Mesenchymal stem cell (in vitro differentiated cells and primary cell): Measurements from ENCODE around the gene ECHS1.

Experiments used
- DNase-seq: peaks from one replicate; pipeline ENCODE4 v3.0.0-alpha.2; 2013
- H2AFZ ChIP-seq: one replicate; pipeline ENCODE4 v1.6.1; 2013; ENCODE audit warnings: low read depth, mild to moderate bottlenecking, control low read depth, inconsistent platforms, low read length, moderate library complexity
- H2AK5ac ChIP-seq: 2 replicates; pipeline ENCODE4 v1.6.1; 2013; ENCODE audit warnings: low read length, moderate library complexity, mild to moderate bottlenecking, inconsistent platforms; ENCODE audit not compliant: severe bottlenecking
- H2BK120ac ChIP-seq: one replicate; pipeline ENCODE4 v1.6.1; 2013; ENCODE audit warnings: low read depth, mild to moderate bottlenecking, inconsistent platforms, low read length, moderate library complexity
- H2BK12ac ChIP-seq, 2 experiments: one replicate each; pipeline ENCODE4 v1.6.1; 2013; ENCODE audit warnings: inconsistent platforms in 2 of 2, low read length in 2 of 2, mild to moderate bottlenecking in 2 of 2, moderate library complexity in 2 of 2, control low read depth in 1 of 2
- H2BK15ac ChIP-seq: one replicate; pipeline ENCODE4 v1.6.1; 2013; ENCODE audit warnings: mild to moderate bottlenecking, low read depth, inconsistent platforms; ENCODE audit not compliant: poor library complexity, severe bottlenecking
- H2BK5ac ChIP-seq: 2 replicates; pipeline ENCODE4 v1.6.1; 2013; ENCODE audit warnings: low read depth, mild to moderate bottlenecking, low read length, control low read depth, inconsistent platforms; ENCODE audit not compliant: poor library complexity, severe bottlenecking
- H3K14ac ChIP-seq, 2 experiments: one replicate each; pipeline ENCODE4 v1.6.1; 2013; ENCODE audit warnings: inconsistent platforms in 2 of 2, low read length in 2 of 2, control low read depth in 1 of 2, mild to moderate bottlenecking in 1 of 2, moderate library complexity in 1 of 2
- H3K18ac ChIP-seq, 2 experiments: one replicate each; pipeline ENCODE4 v1.6.1; 2013; ENCODE audit warnings: inconsistent platforms in 2 of 2, low read length in 2 of 2, control low read depth in 1 of 2, low read depth in 1 of 2, mild to moderate bottlenecking in 1 of 2
- H3K23ac ChIP-seq, 2 experiments: one replicate each; pipeline ENCODE4 v1.6.1; 2013; ENCODE audit warnings: inconsistent platforms in 2 of 2, low read length in 2 of 2, mild to moderate bottlenecking in 2 of 2, moderate library complexity in 2 of 2, control low read depth in 1 of 2
- H3K27ac ChIP-seq: 2 replicates; pipeline ENCODE4 v1.5.1; 2013; ENCODE audit warnings: mild to moderate bottlenecking, moderate library complexity, low read length, control low read depth, inconsistent platforms; ENCODE audit not compliant: poor library complexity, severe bottlenecking
- H3K27me3 ChIP-seq, 2 experiments: 2 replicates each; pipeline versions ENCODE4 v1.6.1 to v1.7.0; 2013; ENCODE audit warnings: low read length in 2 of 2, mild to moderate bottlenecking in 2 of 2, moderate library complexity in 2 of 2, control low read depth in 1 of 2, inconsistent platforms in 1 of 2; ENCODE audit not compliant: control insufficient read depth in 1 of 2, insufficient read depth in 1 of 2
- H3K36me3 ChIP-seq, 2 experiments: 2 replicates each; pipeline versions ENCODE4 v1.6.1 to v1.7.0; 2013; ENCODE audit warnings: low read length in 2 of 2, control low read depth in 1 of 2, inconsistent platforms in 1 of 2, low read depth in 1 of 2, mild to moderate bottlenecking in 1 of 2; ENCODE audit not compliant: insufficient read depth in 2 of 2, control insufficient read depth in 1 of 2
- H3K4ac ChIP-seq, 2 experiments: one replicate each; pipeline ENCODE4 v1.6.1; 2013; ENCODE audit warnings: inconsistent platforms in 2 of 2, low read length in 2 of 2, mild to moderate bottlenecking in 2 of 2, moderate library complexity in 2 of 2, control low read depth in 1 of 2, low read depth in 1 of 2
- H3K4me1 ChIP-seq: 2 replicates; pipeline ENCODE4 v1.6.1; 2013; ENCODE audit warnings: low read depth, low read length, control low read depth; ENCODE audit not compliant: control insufficient read depth, insufficient read depth
- H3K4me2 ChIP-seq: 2 replicates; pipeline ENCODE4 v1.6.1; 2013; ENCODE audit warnings: low read length, mild to moderate bottlenecking, inconsistent platforms; ENCODE audit not compliant: poor library complexity, severe bottlenecking
- H3K4me3 ChIP-seq, 2 experiments: 2 replicates each; pipeline versions ENCODE4 v1.5.1 to v1.7.0; 2013; ENCODE audit warnings: low read length in 2 of 2, mild to moderate bottlenecking in 2 of 2, control low read depth in 1 of 2, low read depth in 1 of 2; ENCODE audit not compliant: insufficient read depth in 1 of 2
- H3K79me1 ChIP-seq: replicated peaks from 2 replicates; pipeline ENCODE4 v1.6.1; 2013; ENCODE audit warnings: mild to moderate bottlenecking, control low read depth, low read length, inconsistent platforms; ENCODE audit not compliant: poor library complexity, severe bottlenecking
- H3K9ac ChIP-seq: 2 replicates; pipeline ENCODE4 v1.7.0; 2013; ENCODE audit warnings: mild to moderate bottlenecking, low read length, moderate library complexity
- H3K9me3 ChIP-seq: 2 replicates; pipeline ENCODE4 v1.7.0; 2013; ENCODE audit warnings: mild to moderate bottlenecking, low read length; ENCODE audit not compliant: control insufficient read depth
- H4K8ac ChIP-seq: one replicate; pipeline ENCODE4 v1.6.1; 2013; ENCODE audit warnings: inconsistent platforms, mild to moderate bottlenecking, low read length, moderate library complexity
- H4K91ac ChIP-seq: one replicate; pipeline ENCODE4 v1.6.1; 2013; ENCODE audit warnings: mild to moderate bottlenecking, low read length, inconsistent platforms
- WGBS: methylation state at CpG from one replicate; pipeline ENCODE4 v1.1.7; 2013; ENCODE audit warnings: mixed read lengths; 5-methylcytosine and 5-hydroxymethylcytosine counted together

Gene ECHS1

DNA sequence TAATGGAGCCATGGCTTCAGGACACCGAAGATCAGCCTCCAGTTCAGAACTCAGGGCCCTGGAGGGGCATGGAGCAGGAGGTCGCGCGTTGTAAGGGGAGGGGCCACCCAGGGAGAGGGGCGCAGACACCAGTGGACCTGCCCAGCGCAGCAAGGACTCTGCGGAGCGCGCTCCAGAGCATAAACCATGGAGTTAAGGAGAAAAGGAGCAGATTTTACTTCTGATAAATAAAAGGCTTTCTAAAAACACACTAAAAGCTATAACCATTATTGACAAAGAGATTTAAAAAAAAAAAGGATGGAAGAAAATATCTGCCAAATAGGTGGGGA is 47.0 kb downstream of the ECHS1 start:
- Histone ChIP-seq H3K4ac (peak overlapping the region in 1 of 2 experiments; percentile 81), H2BK12ac (peak overlapping the region in 1 of 2 experiments; percentile 55), H4K91ac (peak overlapping the region; percentile 75), H3K9me3 (no peaks in the 10 kb centered on the region), H3K36me3 (peaks cover 0 to 4% of the 10 kb centered on the region in 2 experiments), H4K8ac (peak overlapping the region; percentile 95), H2AFZ (peak overlapping the region; percentile 76), H2AK5ac (peak overlapping the region; percentile 84), H2BK120ac (peak overlapping the region; percentile 61), H3K23ac (no peak overlapping the region), H2BK5ac (peak overlapping the region; percentile 71), H3K4me2 (peak overlapping the region; percentile 79), H3K27me3 (peaks cover 0 to 60% of the 10 kb centered on the region in 2 experiments), H3K9ac (no peak overlapping the region), H3K4me3 (peak overlapping the region; percentile 47 to 76), H3K14ac (peak overlapping the region in 1 of 2 experiments; percentile 61), H3K79me1 (no peaks in the 10 kb centered on the region), H3K27ac (no peak overlapping the region), H3K4me1 (peaks cover 47% of the 10 kb centered on the region), H3K18ac (peak overlapping the region in 1 of 2 experiments; percentile 77), H2BK15ac (peak overlapping the region; percentile 90)
- WGBS, result 15% methylated on average over 4 of the region's 9 CpGs
- DNase-seq, result no peak

DNA sequence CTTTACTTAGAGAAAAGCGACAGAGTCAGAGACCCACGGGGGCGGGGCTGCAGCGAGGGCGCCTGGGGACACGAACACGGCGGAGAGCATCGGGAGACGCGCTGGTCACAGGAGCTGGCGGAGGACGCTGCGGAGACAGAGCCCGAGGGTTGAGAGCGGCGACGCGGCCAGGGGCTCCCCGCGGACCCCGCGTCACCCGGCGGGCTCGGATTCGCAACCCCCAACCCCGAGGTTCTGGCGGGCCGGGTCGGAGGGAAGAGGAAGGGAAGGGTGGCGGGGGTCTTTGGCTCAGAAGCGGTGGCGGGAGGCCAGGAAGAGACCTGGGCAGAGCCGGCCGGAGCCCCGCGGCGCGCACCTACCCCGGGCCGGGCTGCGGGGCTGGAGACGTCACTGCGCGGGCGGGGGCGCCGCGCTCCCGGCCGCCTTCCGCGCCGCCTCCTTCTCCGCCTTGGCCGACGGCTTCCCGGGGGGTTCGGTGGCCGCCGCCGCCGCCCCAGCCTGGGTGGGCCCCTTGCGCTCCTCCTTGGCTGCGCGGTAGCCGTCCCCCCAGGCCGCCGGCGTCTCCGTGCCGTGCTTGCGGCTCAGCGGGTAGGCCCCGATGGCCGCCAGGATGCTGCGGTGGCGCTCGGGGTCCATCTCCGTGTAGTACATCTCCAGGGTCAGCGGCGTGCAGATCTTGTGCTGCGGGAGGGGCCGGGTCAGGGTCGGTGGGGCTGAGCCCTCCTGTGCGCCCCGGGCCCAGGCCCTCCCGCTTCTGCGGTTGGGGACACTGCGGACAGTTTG is 47.5 kb downstream of the ECHS1 start:
- peaks cover 0 to 58% of the 10 kb centered on the region in 2 experiments for H3K27me3 ChIP-seq
- H2BK120ac ChIP-seq, result peak overlapping the region; percentile 61
- peak overlapping the region in 1 of 2 experiments; percentile 28 for H3K23ac ChIP-seq
- peak overlapping the region; percentile 57 to 61 for H3K14ac ChIP-seq
- H2AK5ac ChIP-seq, result peak overlapping the region; percentile 67
- H3K4me3 ChIP-seq, result peak overlapping the region; percentile 47 to 76
- peaks cover 47% of the 10 kb centered on the region for H3K4me1 ChIP-seq
- peak overlapping the region; percentile 49 to 81 for H3K4ac ChIP-seq
- no peak overlapping the region for H3K9ac ChIP-seq
- H3K4me2 ChIP-seq, result peak overlapping the region; percentile 79
- H2BK15ac ChIP-seq, result peak overlapping the region; percentile 90
- no peaks in the 10 kb centered on the region for H3K79me1 ChIP-seq
- peak overlapping the region; percentile 95 for H4K8ac ChIP-seq
- 3% methylated on average over 69 of the region's 91 CpGs for WGBS
- peak overlapping the region; percentile 71 for H2BK5ac ChIP-seq
- DNase-seq, result peak; percentile 34
- H3K18ac ChIP-seq, result peak overlapping the region; percentile 62 to 77
- H3K9me3 ChIP-seq, result no peaks in the 10 kb centered on the region
- no peak overlapping the region for H3K27ac ChIP-seq
- peak overlapping the region; percentile 76 for H2AFZ ChIP-seq
- H2BK12ac ChIP-seq, result peak overlapping the region in 1 of 2 experiments; percentile 67
- H3K36me3 ChIP-seq, result peaks cover 0 to 4% of the 10 kb centered on the region in 2 experiments
- H4K91ac ChIP-seq, result peak overlapping the region; percentile 75

DNA sequence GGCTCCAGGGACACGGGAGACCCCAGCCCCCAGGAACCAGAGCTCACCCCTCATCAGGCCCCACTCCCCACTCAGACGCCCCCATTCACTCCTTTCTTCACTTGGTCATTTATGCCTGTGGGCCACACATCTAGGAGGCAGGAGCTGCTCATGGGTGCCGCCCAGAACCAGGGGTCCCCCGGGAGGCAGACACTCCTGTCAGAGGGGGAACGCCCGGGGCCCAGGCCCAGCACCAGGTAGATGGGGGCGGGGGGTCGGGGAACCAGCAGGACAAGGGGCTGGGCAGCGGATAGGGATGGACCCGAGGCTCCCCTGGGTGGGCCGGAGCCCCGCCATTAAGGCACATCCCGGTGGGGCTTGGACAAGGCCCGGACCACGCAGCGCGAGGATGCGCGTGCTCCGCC is 48.3 kb downstream of the ECHS1 start:
- Histone ChIP-seq H3K79me1 (no peaks in the 10 kb centered on the region), H3K27me3 (peaks cover 0 to 64% of the 10 kb centered on the region in 2 experiments), H3K23ac (no peak overlapping the region), H2BK5ac (no peak overlapping the region), H3K4me2 (peak overlapping the region; percentile 79), H2BK12ac (no peak overlapping the region), H3K9me3 (no peaks in the 10 kb centered on the region), H3K4me3 (peak overlapping the region in 1 of 2 experiments; percentile 76), H2BK15ac (peak overlapping the region; percentile 69), H3K18ac (peak overlapping the region in 1 of 2 experiments; percentile 62), H2BK120ac (no peak overlapping the region), H3K4me1 (peaks cover 46% of the 10 kb centered on the region), H2AK5ac (peak overlapping the region; percentile 15), H4K91ac (no peak overlapping the region), H3K14ac (no peak overlapping the region), H3K4ac (no peak overlapping the region), H3K27ac (no peak overlapping the region), H2AFZ (no peak overlapping the region), H4K8ac (peak overlapping the region; percentile 95), H3K9ac (no peak overlapping the region), H3K36me3 (peaks cover 0 to 4% of the 10 kb centered on the region in 2 experiments)
- no peak for DNase-seq
- WGBS, result 57% methylated on average over 20 of the region's 20 CpGs

DNA sequence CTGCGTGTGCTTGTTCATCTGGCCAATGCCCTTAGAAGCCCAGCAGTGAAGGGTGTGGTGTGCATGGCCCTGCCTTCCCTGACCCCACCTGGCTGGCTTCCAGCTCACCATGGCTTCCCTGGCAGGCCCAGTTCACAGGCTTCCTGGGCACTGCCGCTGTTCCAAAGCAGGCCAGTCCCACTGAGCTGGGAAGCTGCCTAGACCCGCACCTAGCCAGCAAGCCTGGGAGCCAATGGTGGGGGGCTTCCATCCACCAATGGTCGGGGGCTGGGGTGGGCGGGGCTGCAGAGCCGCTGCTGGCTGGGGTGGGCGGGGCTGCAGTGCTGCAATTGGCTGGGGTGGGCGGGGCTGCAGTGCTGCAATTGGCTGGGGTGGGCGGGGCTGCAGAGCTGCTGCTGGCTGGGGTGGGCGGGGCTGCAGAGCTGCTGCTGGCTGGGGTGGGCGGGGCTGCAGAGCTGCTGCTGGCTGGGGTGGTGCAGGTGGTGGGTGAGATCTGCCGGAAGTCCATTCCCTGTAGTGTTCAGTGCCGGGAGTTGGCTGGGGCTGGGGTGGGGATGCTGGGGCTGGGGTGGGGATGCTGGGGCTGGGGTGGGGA is 48.9 kb downstream of the ECHS1 start:
- Histone ChIP-seq H2AFZ (peak overlapping the region; percentile 72), H2BK5ac (no peak overlapping the region), H3K27me3 (peaks cover 0 to 65% of the 10 kb centered on the region in 2 experiments), H3K14ac (no peak overlapping the region), H3K18ac (no peak overlapping the region), H3K36me3 (peaks cover 0 to 4% of the 10 kb centered on the region in 2 experiments), H3K4ac (no peak overlapping the region), H3K9me3 (no peaks in the 10 kb centered on the region), H3K27ac (no peak overlapping the region), H3K9ac (no peak overlapping the region), H3K23ac (no peak overlapping the region), H3K4me3 (no peak overlapping the region), H3K4me1 (peaks cover 45% of the 10 kb centered on the region), H2BK15ac (no peak overlapping the region), H2BK12ac (peak overlapping the region in 1 of 2 experiments; percentile 81), H4K91ac (no peak overlapping the region), H3K79me1 (no peaks in the 10 kb centered on the region), H2AK5ac (no peak overlapping the region), H2BK120ac (no peak overlapping the region), H3K4me2 (peak overlapping the region; percentile 41), H4K8ac (peak overlapping the region; percentile 67)
- DNase-seq, result peak; percentile 43
- 18% methylated on average over 9 of the region's 13 CpGs for WGBS
